ENCODE results near the gene PFN3. TPM values are rescaled to one million over a fixed set of nuclear protein-coding genes. Genes with fewer than 3 reads are reported as not detected.

The PFN3 gene
- total and polyA plus RNA-seq, 2 of the 4 experiments (the other 2 are of a cell fraction): not detected

DNA sequence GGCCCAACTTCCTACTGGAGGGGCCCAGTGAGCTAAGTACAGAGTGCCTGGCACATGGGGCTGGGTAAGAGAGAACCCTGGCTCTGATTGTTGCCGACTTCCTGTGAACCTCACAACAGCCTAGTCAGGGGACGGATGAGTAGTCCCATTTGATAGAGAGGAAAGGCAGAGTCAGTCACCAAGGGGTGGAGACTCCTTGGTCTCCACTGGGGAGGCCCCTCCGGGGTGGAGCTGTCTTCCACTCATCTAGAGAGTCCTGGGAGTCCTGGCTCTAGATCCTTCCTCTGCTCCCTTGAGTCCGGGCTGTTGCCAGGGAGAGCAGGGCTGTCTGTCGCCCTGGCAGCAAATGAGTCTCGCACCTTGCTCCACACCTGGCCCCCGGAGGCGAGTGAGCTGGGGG lies 34.0 kb upstream of the PFN3 start:
- Histone ChIP-seq H2BK20ac (ENCODE audit: low read depth, low read length) (no peak overlapping the region), H3K4me3 (ENCODE audit: insufficient read depth, low read depth, low read length) (no peak overlapping the region), H2BK120ac (ENCODE audit: low read depth, low read length) (no peak overlapping the region), H2AK9ac (replicated peaks; ENCODE audit: low read depth, low read length, poor library complexity) (no peak overlapping the region), H3K14ac (replicated peaks; ENCODE audit: low read depth, low read length) (no peak overlapping the region), H3K9ac (ENCODE audit: low read depth, low read length) (no peak overlapping the region), H3K79me1 (ENCODE audit: low read depth in 1 of 2, low read length in 2 of 2) (peaks cover 4 to 17% of the 10 kb centered on the region in 2 experiments; a peak in 3 of 4 replicates), H3K18ac (ENCODE audit: low read depth, low read length) (no peak overlapping the region), H3K27ac (ENCODE audit: insufficient read depth, low read length) (no peak overlapping the region), H4K91ac (ENCODE audit: insufficient read depth, low read depth, low read length) (no peak overlapping the region), H4K5ac (ENCODE audit: low read depth, low read length) (no peak overlapping the region), H3K23ac (ENCODE audit: low read depth, low read length) (no peak overlapping the region), H3K9me1 (ENCODE audit: insufficient read depth, low read length) (peaks cover 6% of the 10 kb centered on the region; the same call in 1 of the 2 replicates), H4K20me1 (ENCODE audit: insufficient read depth, low read length) (peaks cover 16% of the 10 kb centered on the region; the same call in 1 of the 2 replicates), H3K9me3 (ENCODE audit: control insufficient read depth, insufficient read depth, low read length) (no peaks in the 10 kb centered on the region), H3K4me2 (ENCODE audit: low read depth, low read length) (no peak overlapping the region), H2BK15ac (ENCODE audit: low read depth, low read length) (no peak overlapping the region), H3K36me3 (ENCODE audit: control insufficient read depth, insufficient read depth, low read length) (peaks cover 53% of the 10 kb centered on the region), H3K4me1 (ENCODE audit: control insufficient read depth, insufficient read depth, low read length) (no peaks in the 10 kb centered on the region), H4K8ac (ENCODE audit: low read depth in 2 of 2, low read length in 2 of 2) (no peak overlapping the region), H2AFZ (replicated peaks; ENCODE audit: low read length, poor library complexity) (no peak overlapping the region), H3K4ac (ENCODE audit: low read depth, low read length) (no peak overlapping the region), H3K56ac (ENCODE audit: extremely low read depth, insufficient read depth, low read length) (no peak overlapping the region), H2AK5ac (ENCODE audit: low read depth, low read length) (no peak overlapping the region), H3K27me3 (ENCODE audit: control insufficient read depth, insufficient read depth, low read length) (no peaks in the 10 kb centered on the region), H2BK5ac (ENCODE audit: low read depth, low read length, poor library complexity, severe bottlenecking) (no peak overlapping the region)
- dilution Hi-C loops (cut with HindIII; ENCODE audit: low sequenced_read_pairs, unreplicated experiment) (no loop called here), in situ Hi-C loops (cut with MboI; ENCODE audit: low sequenced_read_pairs) (no loop called here), intact Hi-C loops (cut with micrococcal nuclease) (no loop called here)
- WGBS, 2 experiments (ENCODE audit: extremely low coverage in 2 of 2, insufficient read length in 1 of 2): 91% methylated on average over 7 of the region's 8 CpGs; no CpG with 5 or more reads in 1 of the 2 experiments
- no peak for TF ChIP-seq USF2 (IDR thresholded peaks at IDR 0.05; ENCODE audit: low read depth, low read length)
- no peak for TF ChIP-seq CHD1 (IDR thresholded peaks at IDR 0.05; ENCODE audit: low read depth, low read length)
- no peak for TF ChIP-seq MXI1 (IDR thresholded peaks at IDR 0.05; ENCODE audit: borderline replicate concordance, low read depth, low read length)
- TF ChIP-seq MAFK (IDR thresholded peaks at IDR 0.05; ENCODE audit: low read depth, low read length): no peak
- TF ChIP-seq CTCF (conservative IDR thresholded peaks at IDR 0.05; ENCODE audit: low read depth, low read length): no peak
- no peak for TF ChIP-seq FOS (IDR thresholded peaks at IDR 0.05; ENCODE audit: low read depth, low read length)
- TF ChIP-seq NFE2L2 (IDR thresholded peaks at IDR 0.05; ENCODE audit: low read depth, low read length): no peak
- no peak for TF ChIP-seq MAZ (IDR thresholded peaks at IDR 0.05; ENCODE audit: borderline replicate concordance, low read depth, low read length)
- no peak for TF ChIP-seq RAD21 (IDR thresholded peaks at IDR 0.05; ENCODE audit: low read length)
- no peak for TF ChIP-seq RCOR1 (IDR thresholded peaks at IDR 0.05; ENCODE audit: insufficient replicate concordance, low read length)
- TF ChIP-seq, protein P1, sequence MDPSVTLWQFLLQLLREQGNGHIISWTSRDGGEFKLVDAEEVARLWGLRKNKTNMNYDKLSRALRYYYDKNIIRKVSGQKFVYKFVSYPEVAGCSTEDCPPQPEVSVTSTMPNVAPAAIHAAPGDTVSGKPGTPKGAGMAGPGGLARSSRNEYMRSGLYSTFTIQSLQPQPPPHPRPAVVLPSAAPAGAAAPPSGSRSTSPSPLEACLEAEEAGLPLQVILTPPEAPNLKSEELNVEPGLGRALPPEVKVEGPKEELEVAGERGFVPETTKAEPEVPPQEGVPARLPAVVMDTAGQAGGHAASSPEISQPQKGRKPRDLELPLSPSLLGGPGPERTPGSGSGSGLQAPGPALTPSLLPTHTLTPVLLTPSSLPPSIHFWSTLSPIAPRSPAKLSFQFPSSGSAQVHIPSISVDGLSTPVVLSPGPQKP (IDR thresholded peaks at IDR 0.05; ENCODE audit: borderline replicate concordance, low read depth, low read length): no peak
- no peak for TF ChIP-seq BHLHE40 (IDR thresholded peaks at IDR 0.05; ENCODE audit: low read depth, low read length)
- no peak for TF ChIP-seq SMC3 (IDR thresholded peaks at IDR 0.05; ENCODE audit: low read depth, low read length)
- TF ChIP-seq RFX5 (IDR thresholded peaks at IDR 0.05; ENCODE audit: low read depth, low read length): no peak
- TF ChIP-seq POLR2A (IDR thresholded peaks at IDR 0.05; ENCODE audit: low read depth, low read length): no peak
- TF ChIP-seq CEBPB (IDR thresholded peaks at IDR 0.05; ENCODE audit: low read depth, low read length): no peak
- ChIA-PET CTCF (no interaction called here), POLR2A (ENCODE audit: unreplicated experiment) (no interaction called here)
- DNase-seq (no peak), ATAC-seq (ENCODE audit: low read depth) (no peak)
- no TSS peak for BruUV-seq (replicated peaks)

Data from IMR-90 (cell line).